ENCODE results near the gene POLD3.

POLD3 gene

GRCh38 chr11:74687237-74688023 is 95.0 kb downstream of the POLD3 start:
- ATAC-seq (ENCODE audit: low read depth) (no peak), DNase-seq (ENCODE audit: low spot score in 2 of 2) (no peak)
- Mint-ChIP-seq H3K27me3 (peaks cover 5% of the 10 kb centered on the region), H3K9me3 (peaks cover 4% of the 10 kb centered on the region), H3K4me3 (no peak overlapping the region), H3K4me1 (peaks cover 3% of the 10 kb centered on the region), H3K27ac (no peak overlapping the region), H3K36me3 (peaks cover 2% of the 10 kb centered on the region)

GRCh38 chr11:74689666-74690065 is 97.3 kb downstream of the POLD3 start:
- Mint-ChIP-seq H3K4me3 (no peak overlapping the region), H3K27ac (no peak overlapping the region), H3K27me3 (peaks cover 9% of the 10 kb centered on the region), H3K9me3 (peaks cover 4% of the 10 kb centered on the region), H3K36me3 (peaks cover 2% of the 10 kb centered on the region), H3K4me1 (no peaks in the 10 kb centered on the region)
- DNase-seq (ENCODE audit: low spot score in 2 of 2) (no peak), ATAC-seq (ENCODE audit: low read depth) (no peak)

- ATAC-seq (ENCODE audit: low read depth) (no peak), DNase-seq (ENCODE audit: low spot score in 2 of 2) (no peak)
- H3K27ac Mint-ChIP-seq, result no peak overlapping the region
- no peak overlapping the region for H3K4me3 Mint-ChIP-seq
- H3K9me3 Mint-ChIP-seq, result peaks cover 1% of the 10 kb centered on the region
- peaks cover 9% of the 10 kb centered on the region for H3K27me3 Mint-ChIP-seq
- H3K4me1 Mint-ChIP-seq, result no peaks in the 10 kb centered on the region
- H3K36me3 Mint-ChIP-seq, result no peaks in the 10 kb centered on the region
Observed at GRCh38 chr11:74691755-74692154, 99.4 kb downstream of the POLD3 start.

Data from memory B cell (primary cell).